NCI-H187 (cell line): Measurements from ENCODE around the gene CTNS.
A peak's percentile ranks its signal among the peaks of the same experiment; 100 is the strongest.

Experiments
- DNase-seq, 2 experiments: peaks; one replicate each; lab custom pipeline; 2025; lab: John Stamatoyannopoulos, UW

The CTNS gene

GRCh38 chr17:3659541-3660111, 23.1 kb downstream of the CTNS start:
- DNase-seq, result no peak

- no peak for DNase-seq
These were observed 23.8 kb downstream of the CTNS start for GRCh38 chr17:3660311-3660891.

DNA sequence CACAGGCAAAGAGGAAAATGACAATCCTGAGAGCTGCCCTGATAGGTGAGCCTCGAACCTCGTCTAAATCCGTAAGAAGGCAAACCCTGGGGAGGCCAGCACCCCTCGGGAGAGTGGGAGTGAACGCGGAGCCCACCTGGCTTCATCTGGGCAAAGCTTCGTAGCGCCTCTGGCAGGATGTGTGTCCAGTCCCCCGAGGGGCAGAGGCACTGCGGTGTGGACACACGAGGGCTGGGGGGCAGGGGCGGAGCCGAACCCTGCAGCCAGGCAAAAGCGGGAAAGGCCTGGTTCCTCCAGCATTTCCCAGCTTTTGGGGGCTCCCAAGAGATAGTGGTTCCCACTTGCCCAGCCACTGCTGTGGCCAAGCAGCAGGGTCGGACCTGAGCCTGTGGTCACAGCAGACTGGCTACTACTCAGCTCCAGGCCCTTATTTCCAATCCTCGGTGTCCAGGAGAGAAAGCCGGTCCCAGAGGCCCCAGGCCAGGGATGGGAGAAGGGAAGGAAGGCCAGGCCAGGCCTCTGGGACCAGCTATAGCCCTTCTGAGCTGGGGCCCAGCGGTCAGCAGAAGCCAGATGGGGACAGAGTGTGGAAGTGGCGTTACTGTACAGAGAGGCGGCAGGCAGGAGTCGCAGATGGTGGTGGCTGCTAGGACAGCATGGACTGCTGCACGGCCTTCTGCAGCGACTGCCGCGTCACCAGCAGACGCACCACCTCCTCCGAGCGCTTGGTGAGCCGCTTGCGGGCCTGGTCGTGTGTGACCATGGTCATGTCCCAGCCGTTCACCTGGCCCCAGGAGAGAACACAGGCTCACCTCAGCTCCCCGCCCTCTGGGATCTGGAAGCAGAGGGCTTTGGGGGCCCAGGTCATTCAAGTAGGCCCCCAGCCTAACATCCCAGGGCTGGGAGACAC, 26.8 kb downstream of the CTNS start:
- no peak for DNase-seq

DNA sequence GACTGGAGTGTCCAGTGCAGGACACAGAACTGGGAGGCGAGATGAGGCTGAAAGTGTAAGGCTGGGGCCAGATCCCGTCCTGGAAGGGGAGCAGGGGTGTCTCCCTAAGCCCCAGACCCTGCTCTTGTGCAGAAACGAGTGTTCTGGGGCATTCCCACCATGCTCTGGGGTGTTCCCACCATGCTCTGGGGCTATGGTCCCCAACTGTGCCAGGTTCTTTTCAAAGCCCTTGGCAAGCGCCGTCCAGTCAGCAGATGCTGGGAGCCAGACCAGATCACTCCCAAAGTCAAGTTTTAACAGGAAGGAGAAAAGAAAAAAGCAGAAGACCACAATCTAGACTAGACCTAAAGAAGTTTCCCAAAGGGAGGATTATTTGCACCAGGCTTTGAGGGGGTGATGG, 29.3 kb downstream of the CTNS start:
- no peak for DNase-seq

GRCh38 chr17:3666516-3666915, 30.0 kb downstream of the CTNS start:
- DNase-seq, result no peak

GRCh38 chr17:3667366-3668278, 31.1 kb downstream of the CTNS start:
- DNase-seq, result no peak

DNA sequence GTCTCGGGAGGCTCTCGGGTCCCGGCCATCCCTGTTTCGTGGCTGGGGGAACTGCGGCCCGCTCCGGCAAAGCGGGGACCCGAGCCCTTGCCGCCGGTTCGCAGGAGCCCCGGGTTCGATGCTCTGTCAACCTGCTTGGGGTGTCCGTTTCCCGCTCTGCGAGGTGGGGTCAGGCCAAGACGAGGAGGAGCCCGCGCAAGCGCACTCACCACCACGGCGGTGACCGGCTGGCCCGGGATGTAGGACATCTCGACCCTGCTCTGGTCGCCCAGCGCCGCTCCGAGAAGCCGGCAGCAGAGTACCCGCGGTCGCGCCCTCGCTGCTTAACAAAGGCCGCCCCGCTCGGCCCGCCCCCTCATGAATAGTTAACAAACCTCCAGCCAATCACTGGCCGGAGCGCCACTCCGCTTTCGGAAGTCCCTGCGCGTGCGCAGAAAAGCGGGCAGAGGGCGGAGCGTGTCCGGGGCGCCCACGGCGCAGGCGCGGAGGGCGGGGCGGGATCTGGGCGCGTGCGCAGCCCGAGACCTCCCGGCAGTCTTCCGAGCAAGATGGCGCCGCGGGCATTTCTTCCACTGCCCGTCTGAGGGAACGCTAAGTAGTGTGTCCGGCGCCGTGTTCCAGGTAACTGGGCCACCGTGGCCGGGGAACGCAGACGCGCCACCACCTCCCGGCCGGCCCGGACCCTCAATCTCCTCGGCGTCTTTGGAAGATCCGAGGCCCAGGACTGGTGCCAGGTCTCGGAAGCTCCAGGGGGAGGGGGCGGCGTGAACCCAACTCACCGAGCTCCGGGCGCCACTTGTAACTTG, 31.9 kb downstream of the CTNS start, which contains the start of the genes EMC6 and TAX1BP3:
EMC6 (plus strand) TSS at position 534 of the 806 bp plus-strand sequence. CDS start 335 bp downstream, outside the sequence.
TAX1BP3 (minus strand) TSS at position 300 of the 806 bp plus-strand sequence; CDS start at position 248, 52 bp downstream.
- DNase-seq, result peak; percentile 84 to 89

- no peak for DNase-seq
These were observed 32.5 kb downstream of the CTNS start for GRCh38 chr17:3669085-3669347.

DNA sequence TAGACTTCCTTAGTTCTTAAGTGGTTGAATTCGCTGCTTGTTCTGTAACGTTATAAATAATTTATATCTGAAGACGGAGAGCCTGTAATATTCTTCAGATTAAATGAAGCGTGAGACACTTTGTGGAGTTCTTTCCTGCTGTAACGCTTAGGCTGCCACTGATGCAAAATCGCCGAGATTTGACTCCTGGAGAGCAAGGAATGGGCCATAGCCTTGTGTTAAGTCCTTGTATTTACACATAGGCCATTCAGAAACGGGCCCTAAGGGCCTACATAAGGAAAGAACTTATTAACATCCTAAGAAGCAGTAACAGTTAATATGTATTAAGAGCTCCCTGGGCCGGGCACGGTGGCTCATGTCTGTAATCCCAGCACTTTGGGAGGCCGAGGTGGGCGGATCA, 33.0 kb downstream of the CTNS start:
- no peak for DNase-seq

GRCh38 chr17:3672571-3672970, 36.0 kb downstream of the CTNS start:
- DNase-seq, result no peak

GRCh38 chr17:3675886-3676285, 39.3 kb downstream of the CTNS start:
- no peak for DNase-seq

DNA sequence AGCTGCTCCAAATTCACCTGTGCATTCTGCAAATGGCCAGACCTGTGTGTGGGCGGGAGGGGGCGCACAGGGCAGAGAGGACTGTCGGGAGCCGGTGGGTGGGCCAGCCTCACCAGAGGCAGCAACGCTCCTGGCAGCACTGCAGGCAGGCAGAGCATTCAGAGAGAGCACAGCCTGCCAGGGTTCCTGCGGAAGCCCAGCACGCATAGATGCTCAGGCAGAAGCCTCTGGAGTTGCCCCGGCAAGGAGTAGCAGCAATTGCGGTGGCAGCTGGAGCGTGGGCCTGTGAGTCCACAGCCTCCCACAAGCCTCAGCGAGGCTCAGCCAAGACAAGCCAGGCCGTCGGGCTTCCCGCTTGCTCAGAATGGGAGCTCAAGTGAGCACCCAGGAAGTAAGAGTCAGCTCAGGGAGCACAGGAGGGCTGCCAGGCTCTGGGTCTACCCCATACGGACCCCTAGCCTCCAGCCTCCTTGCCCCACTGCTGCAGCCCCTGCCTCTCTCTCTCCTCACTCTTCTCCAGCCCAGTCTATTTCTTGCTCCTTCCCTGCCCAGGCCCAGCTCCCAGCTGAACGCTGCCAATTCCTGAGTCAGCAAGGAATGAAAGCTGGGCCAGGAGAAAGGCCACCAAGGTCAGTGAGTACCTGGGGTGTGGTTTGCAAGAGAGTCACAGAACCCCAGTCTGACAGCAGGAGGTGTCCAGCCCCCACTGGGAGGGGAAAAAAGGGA, 41.7 kb downstream of the CTNS start:
- DNase-seq, result no peak

DNA sequence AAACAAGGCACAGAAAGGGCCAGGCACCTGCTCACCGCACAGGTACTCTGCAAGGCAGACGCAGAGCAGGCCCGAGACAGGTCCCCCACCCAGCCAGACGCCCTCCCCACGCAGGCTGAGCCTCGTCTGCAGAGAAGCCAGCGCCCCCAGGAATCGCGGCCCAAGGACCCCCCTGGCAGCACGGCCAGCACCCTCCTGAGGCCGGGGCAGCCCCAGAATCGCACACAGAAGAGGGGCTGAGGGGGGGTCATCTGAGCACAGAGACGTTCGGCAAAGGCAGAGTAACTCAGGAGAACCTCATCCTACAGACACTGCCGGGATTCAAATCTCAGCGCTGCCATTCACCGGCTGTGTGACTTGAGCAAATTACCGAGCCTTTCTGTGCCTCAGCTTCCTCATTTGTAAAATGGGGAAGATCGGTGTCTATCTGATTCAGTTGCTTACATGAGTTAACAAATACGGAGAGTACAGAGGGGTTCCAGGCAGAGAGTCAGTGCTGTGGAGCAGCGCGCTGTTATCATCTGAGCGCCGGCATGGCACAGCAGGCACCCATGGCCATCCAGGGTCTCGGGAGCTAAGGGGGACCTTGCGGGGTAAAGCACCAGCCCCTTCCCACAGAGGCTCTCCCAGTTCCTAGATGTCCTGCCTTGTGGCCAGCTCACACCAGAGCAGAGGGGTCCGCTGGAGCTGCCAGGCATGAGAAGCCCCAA, 42.4 kb downstream of the CTNS start:
- no peak for DNase-seq

DNA sequence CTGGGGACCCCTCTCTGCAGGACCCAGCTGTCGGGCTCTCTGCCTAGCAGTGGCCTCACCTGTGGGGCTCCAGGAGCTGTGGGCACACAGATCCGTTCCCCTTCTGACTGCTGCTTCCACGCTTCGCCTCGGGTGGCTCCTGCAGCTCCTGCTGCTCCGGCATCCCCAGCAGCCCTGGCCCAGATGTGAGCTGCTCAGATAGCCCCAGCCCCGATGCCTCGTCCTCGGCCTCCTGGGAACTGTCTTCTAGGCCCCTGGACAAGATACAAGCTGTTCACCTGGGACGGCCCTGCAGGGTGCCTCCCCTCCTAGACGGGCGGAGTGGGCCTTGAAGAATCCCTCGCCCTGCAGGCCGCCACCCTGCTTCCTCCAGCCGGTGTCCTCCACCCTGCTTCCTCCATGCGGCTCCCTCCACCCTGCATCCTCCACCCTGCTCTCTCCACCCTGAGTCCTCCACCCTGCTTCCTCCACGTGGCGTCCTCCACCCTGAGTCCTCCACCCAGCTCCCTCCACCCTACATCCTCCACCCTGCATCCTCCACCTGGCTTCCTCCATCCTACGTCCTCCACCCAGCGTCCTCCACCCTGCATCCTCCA, 43.1 kb downstream of the CTNS start:
- no peak for DNase-seq

DNA sequence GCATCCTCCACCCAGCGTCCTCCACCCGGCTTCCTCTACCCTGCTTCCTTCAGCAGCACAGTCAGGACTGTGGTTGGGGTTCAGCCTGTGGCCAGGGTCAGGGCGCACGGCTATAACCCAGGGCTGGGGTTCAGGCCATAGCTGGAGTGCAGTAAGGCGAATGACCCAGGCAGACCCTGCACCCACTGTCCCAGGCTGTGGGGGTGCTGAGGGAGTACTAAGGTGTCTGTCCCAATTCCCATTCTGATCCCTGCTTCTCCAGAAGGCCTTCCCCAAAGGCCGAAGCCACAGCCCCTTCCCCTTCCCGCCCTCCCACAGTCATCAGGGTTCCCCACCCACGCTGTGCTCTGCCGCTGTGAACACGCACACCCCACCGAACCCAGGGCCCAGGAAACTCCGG, 44.5 kb downstream of the CTNS start:
- DNase-seq, result no peak

- no peak for DNase-seq
These were observed 45.0 kb downstream of the CTNS start for GRCh38 chr17:3681565-3681964.

DNA sequence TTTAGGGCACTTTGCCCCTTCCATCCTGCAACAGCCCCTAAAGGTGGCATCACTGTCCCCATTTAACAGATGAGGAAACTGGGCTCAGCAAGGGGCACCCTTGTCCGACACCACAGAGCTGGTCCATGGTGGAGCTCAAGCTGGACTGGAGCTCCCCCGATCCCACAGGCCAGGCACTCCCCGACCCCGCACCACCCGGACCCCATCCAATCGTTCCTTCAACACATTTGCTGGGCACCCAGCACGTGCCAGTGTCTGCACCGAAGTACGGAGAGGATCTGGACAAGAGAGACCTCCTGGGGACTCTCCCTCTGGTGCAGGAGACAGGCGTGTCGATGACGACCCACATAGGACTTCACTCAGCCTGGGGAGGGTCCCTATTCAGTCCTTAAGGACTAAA, 45.5 kb downstream of the CTNS start:
- no peak for DNase-seq

- DNase-seq, result no peak
These were observed 46.5 kb downstream of the CTNS start for GRCh38 chr17:3683054-3683511.

DNA sequence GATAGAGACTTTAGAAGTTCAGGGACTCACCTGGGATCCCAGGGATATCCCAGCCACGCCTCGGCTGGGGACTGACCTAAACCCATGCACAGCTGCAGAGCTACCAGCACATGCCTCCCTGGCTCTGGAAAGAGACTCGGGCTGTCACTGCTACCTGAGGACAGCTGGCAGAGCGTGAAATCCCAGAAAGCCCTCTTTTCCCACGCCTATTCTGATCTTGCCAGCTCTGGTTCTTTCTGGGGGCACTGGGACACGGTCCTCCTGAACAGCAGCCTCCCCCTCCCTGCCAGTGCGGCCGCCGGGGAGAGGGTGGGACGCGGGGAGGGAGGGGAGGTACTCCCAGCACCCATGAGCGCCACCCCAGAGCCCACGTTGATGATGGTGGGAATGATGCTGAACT, 48.6 kb downstream of the CTNS start:
- DNase-seq, result no peak
